Measurements from ENCODE around the gene SERPIND1. TPM values are rescaled to one million over a fixed set of nuclear protein-coding genes. Genes with fewer than 3 reads are reported as not detected.

Gene SERPIND1
- total RNA-seq, 2 experiments from 2014 or later: not detected

GRCh38 chr22:20781272-20781990 is 7.5 kb downstream of the SERPIND1 start:
- intact Hi-C loops (cut with micrococcal nuclease): no loop called here
- Mint-ChIP-seq H3K4me3 (no peak overlapping the region), H3K27ac (no peak overlapping the region), H3K9me3 (no peaks in the 10 kb centered on the region), H3K4me1 (ENCODE audit: low read depth) (peaks cover 11% of the 10 kb centered on the region), H3K27me3 (ENCODE audit: low read depth) (no peaks in the 10 kb centered on the region), H3K36me3 (ENCODE audit: low read depth) (peaks cover 1% of the 10 kb centered on the region)
- peak; percentile 37 for DNase-seq
- CTCF ChIA-PET: interaction anchor here (0.6 kb wide), 1 partner anchor 93 kb away, joined by 3 read pairs; no protein-coding TSS in a partner anchor

GRCh38 chr22:20782083-20782482 is 8.2 kb downstream of the SERPIND1 start:
- H3K27me3 Mint-ChIP-seq (ENCODE audit: low read depth): no peaks in the 10 kb centered on the region
- intact Hi-C loops (cut with micrococcal nuclease): no loop called here
- H3K4me1 Mint-ChIP-seq (ENCODE audit: low read depth): peaks cover 11% of the 10 kb centered on the region
- CTCF ChIA-PET: interaction anchor here (1.6 kb wide), 1 partner anchor 11 kb away, joined by 5 read pairs; no protein-coding TSS in a partner anchor
- no peak overlapping the region for H3K4me3 Mint-ChIP-seq
- DNase-seq: no peak
- H3K9me3 Mint-ChIP-seq: no peaks in the 10 kb centered on the region
- H3K36me3 Mint-ChIP-seq (ENCODE audit: low read depth): peaks cover 1% of the 10 kb centered on the region
- H3K27ac Mint-ChIP-seq: no peak overlapping the region

- Mint-ChIP-seq H3K4me3 (no peak overlapping the region), H3K4me1 (ENCODE audit: low read depth) (peaks cover 11% of the 10 kb centered on the region), H3K36me3 (ENCODE audit: low read depth) (peaks cover 1% of the 10 kb centered on the region), H3K9me3 (no peaks in the 10 kb centered on the region), H3K27ac (no peak overlapping the region), H3K27me3 (ENCODE audit: low read depth) (no peaks in the 10 kb centered on the region)
- DNase-seq: no peak
- intact Hi-C loops (cut with micrococcal nuclease): no loop called here
- CTCF ChIA-PET: interaction anchor here (1.3 to 2.5 kb wide), 7 partner anchors 9 to 180 kb away, joined by 3 to 10 read pairs (median 5); partner anchors contain the start of gene SERPIND1
Observed at GRCh38 chr22:20782596-20783299, 8.8 kb downstream of the SERPIND1 start.

- H3K36me3 Mint-ChIP-seq (ENCODE audit: low read depth): peaks cover 1% of the 10 kb centered on the region
- intact Hi-C loops (cut with micrococcal nuclease): no loop called here
- DNase-seq: no peak
- H3K27me3 Mint-ChIP-seq (ENCODE audit: low read depth): no peaks in the 10 kb centered on the region
- H3K9me3 Mint-ChIP-seq: no peaks in the 10 kb centered on the region
- H3K27ac Mint-ChIP-seq: no peak overlapping the region
- CTCF ChIA-PET: interaction anchor here (1.3 to 2.5 kb wide), 8 partner anchors 9 to 181 kb away, joined by 3 to 10 read pairs (median 5); partner anchors contain the start of gene SERPIND1
- peaks cover 8% of the 10 kb centered on the region for H3K4me1 Mint-ChIP-seq (ENCODE audit: low read depth)
- H3K4me3 Mint-ChIP-seq: no peak overlapping the region
Observed at GRCh38 chr22:20783300-20783673, 9.4 kb downstream of the SERPIND1 start.

- no peaks in the 10 kb centered on the region for H3K27me3 Mint-ChIP-seq (ENCODE audit: low read depth)
- peaks cover 4% of the 10 kb centered on the region for H3K36me3 Mint-ChIP-seq (ENCODE audit: low read depth)
- DNase-seq: peak; percentile 67
- peaks cover 8% of the 10 kb centered on the region for H3K4me1 Mint-ChIP-seq (ENCODE audit: low read depth)
- H3K9me3 Mint-ChIP-seq: no peaks in the 10 kb centered on the region
- no peak overlapping the region for H3K4me3 Mint-ChIP-seq
- intact Hi-C loops (cut with micrococcal nuclease): no loop called here
- CTCF ChIA-PET: interaction anchor here (0.6 to 2.5 kb wide), 16 partner anchors 8 to 258 kb away, joined by 3 to 10 read pairs (median 4); partner anchors contain the start of gene SERPIND1
- H3K27ac Mint-ChIP-seq: no peak overlapping the region
Observed at GRCh38 chr22:20783844-20784723, 10.2 kb downstream of the SERPIND1 start.

GRCh38 chr22:20785415-20785814 is 11.5 kb downstream of the SERPIND1 start:
- H3K4me1 Mint-ChIP-seq (ENCODE audit: low read depth): peaks cover 8% of the 10 kb centered on the region
- intact Hi-C loops (cut with micrococcal nuclease): no loop called here
- H3K4me3 Mint-ChIP-seq: no peak overlapping the region
- peaks cover 4% of the 10 kb centered on the region for H3K36me3 Mint-ChIP-seq (ENCODE audit: low read depth)
- DNase-seq: no peak
- CTCF ChIA-PET: no interaction called here
- H3K27me3 Mint-ChIP-seq (ENCODE audit: low read depth): no peaks in the 10 kb centered on the region
- no peaks in the 10 kb centered on the region for H3K9me3 Mint-ChIP-seq
- H3K27ac Mint-ChIP-seq: no peak overlapping the region

- Mint-ChIP-seq H3K4me1 (ENCODE audit: low read depth) (peaks cover 8% of the 10 kb centered on the region), H3K27ac (no peak overlapping the region), H3K27me3 (ENCODE audit: low read depth) (no peaks in the 10 kb centered on the region), H3K36me3 (ENCODE audit: low read depth) (peaks cover 5% of the 10 kb centered on the region), H3K9me3 (no peaks in the 10 kb centered on the region), H3K4me3 (no peak overlapping the region)
- intact Hi-C loops (cut with micrococcal nuclease): no loop called here
- no peak for DNase-seq
- CTCF ChIA-PET: interaction anchor here (1.2 kb wide), 1 partner anchor 12 kb away, joined by 4 read pairs; the partner anchor contains the start of gene SERPIND1
Observed at GRCh38 chr22:20786048-20786447, 12.1 kb downstream of the SERPIND1 start.

- Mint-ChIP-seq H3K27ac (no peak overlapping the region), H3K4me1 (ENCODE audit: low read depth) (peaks cover 6% of the 10 kb centered on the region), H3K9me3 (no peaks in the 10 kb centered on the region), H3K27me3 (ENCODE audit: low read depth) (no peaks in the 10 kb centered on the region), H3K4me3 (no peak overlapping the region), H3K36me3 (ENCODE audit: low read depth) (peaks cover 7% of the 10 kb centered on the region)
- intact Hi-C loops (cut with micrococcal nuclease): no loop called here
- CTCF ChIA-PET: interaction anchor here (1.2 kb wide), 1 partner anchor 12 kb away, joined by 4 read pairs; the partner anchor contains the start of gene SERPIND1
- DNase-seq: no peak
Observed at GRCh38 chr22:20786536-20786979, 12.6 kb downstream of the SERPIND1 start.

- H3K9me3 Mint-ChIP-seq: no peaks in the 10 kb centered on the region
- intact Hi-C loops (cut with micrococcal nuclease): no loop called here
- H3K4me3 Mint-ChIP-seq: no peak overlapping the region
- no peak overlapping the region for H3K27ac Mint-ChIP-seq
- no peaks in the 10 kb centered on the region for H3K27me3 Mint-ChIP-seq (ENCODE audit: low read depth)
- CTCF ChIA-PET: no interaction called here
- H3K4me1 Mint-ChIP-seq (ENCODE audit: low read depth): peaks cover 4% of the 10 kb centered on the region
- peaks cover 9% of the 10 kb centered on the region for H3K36me3 Mint-ChIP-seq (ENCODE audit: low read depth)
- no peak for DNase-seq
Observed at GRCh38 chr22:20787223-20787622, 13.3 kb downstream of the SERPIND1 start.

- H3K4me3 Mint-ChIP-seq: no peak overlapping the region
- no peak for DNase-seq
- H3K4me1 Mint-ChIP-seq (ENCODE audit: low read depth): peaks cover 4% of the 10 kb centered on the region
- no peaks in the 10 kb centered on the region for H3K9me3 Mint-ChIP-seq
- no peak overlapping the region for H3K27ac Mint-ChIP-seq
- no peaks in the 10 kb centered on the region for H3K27me3 Mint-ChIP-seq (ENCODE audit: low read depth)
- peaks cover 11% of the 10 kb centered on the region for H3K36me3 Mint-ChIP-seq (ENCODE audit: low read depth)
- CTCF ChIA-PET: no interaction called here
- intact Hi-C loops (cut with micrococcal nuclease): no loop called here
Observed at GRCh38 chr22:20787746-20788626, 14.1 kb downstream of the SERPIND1 start.

- Mint-ChIP-seq H3K9me3 (no peaks in the 10 kb centered on the region), H3K4me1 (ENCODE audit: low read depth) (peaks cover 4% of the 10 kb centered on the region), H3K27me3 (ENCODE audit: low read depth) (no peaks in the 10 kb centered on the region), H3K4me3 (no peak overlapping the region), H3K36me3 (ENCODE audit: low read depth) (peaks cover 11% of the 10 kb centered on the region), H3K27ac (no peak overlapping the region)
- CTCF ChIA-PET: no interaction called here
- no peak for DNase-seq
- intact Hi-C loops (cut with micrococcal nuclease): no loop called here
Observed at GRCh38 chr22:20788627-20789344, 14.9 kb downstream of the SERPIND1 start.

All from activated naive CD4-positive, alpha-beta T cell treated with anti-CD3 and anti-CD28 coated beads for 36 hours (primary cell).